CD4-positive, alpha-beta T cell treated with Interleukin-17A for 1 hour (primary cell): ENCODE measurements around the gene TMEM72.
A peak's percentile ranks its signal among the peaks of the same experiment; 100 is the strongest.

Experiments
- DNase-seq: peaks from one replicate; pipeline ENCODE4 v3.0.0-alpha.2; 2020

The TMEM72 gene

DNA sequence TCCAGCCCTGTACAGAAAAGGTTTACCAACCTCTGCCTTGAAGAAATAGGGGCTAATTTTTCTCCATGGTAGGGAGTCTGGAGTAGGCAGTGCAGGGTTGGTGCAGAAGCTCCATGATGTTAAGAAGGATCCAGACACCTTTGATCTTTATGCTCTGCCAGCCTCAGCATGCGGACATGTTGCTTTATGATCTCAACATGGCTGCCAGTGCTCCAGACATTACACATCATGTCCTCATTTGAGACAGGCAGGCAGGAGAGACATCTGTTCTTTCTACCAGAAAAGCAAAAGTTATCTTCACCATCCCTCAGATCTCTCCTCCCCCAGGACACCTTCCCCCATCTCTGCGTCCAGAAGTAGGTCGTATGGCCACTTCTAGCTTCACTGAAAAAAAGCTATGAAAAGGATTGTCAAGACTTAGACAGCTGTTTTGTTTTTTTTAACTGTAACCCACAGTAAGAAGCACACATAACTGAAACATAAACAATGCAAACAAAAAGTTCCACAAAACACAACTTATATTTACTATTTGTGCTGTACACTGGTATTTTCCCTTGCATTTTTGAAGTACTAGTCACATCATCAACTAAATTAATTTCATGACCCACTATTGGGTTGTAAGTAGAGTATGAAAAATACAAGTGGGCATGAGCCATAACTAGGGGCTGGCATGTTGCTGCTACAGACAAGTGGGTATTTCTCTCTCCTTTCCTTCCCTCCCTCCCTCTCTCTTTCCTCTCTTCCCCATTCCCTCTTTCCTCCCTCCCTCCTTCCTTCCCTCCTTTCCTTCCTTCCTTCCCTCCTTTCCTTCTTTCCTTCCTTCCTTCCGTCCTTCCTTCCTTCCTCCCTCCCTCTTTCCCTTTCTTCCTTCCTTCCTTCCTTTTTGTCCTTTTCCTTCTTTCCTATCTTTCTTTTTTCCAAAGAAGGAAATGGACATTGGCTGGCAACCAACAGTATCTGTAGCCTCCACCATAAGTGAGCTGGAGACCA is 45.9 kb downstream of the TMEM72 start:
- DNase-seq: no peak

DNA sequence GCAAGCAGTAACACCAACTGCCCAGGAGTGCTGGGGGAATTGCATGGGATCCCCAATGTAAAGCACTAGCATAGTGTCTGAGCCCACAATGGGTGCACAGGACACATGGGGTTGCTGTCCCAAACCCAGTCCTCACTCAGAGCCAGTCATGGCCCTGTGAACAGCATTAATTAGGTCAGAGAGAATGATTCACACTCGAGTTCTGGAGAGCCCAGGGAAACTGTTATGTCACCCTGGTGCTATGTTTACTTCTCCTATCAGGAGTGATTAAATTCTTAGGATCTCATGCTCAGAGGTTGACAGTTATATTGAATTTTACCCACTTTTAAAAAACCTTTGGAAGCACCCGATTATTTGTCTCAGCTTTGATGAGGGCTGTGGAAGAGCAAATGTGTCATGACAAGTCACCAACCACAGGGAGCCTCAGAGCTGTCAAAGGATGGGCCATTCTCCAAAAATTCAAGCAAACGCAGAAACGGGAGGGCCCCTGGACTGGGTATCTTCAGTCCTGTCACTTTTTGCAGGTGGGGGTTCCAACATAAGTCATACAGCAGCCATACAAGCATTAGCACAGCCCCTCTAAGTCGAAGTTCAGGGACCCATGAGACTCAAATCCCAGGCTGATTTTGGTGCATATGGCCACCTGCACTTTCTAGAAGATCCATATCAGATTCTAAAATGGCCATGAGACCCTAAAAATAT is 47.2 kb downstream of the TMEM72 start:
- DNase-seq: no peak

DNA sequence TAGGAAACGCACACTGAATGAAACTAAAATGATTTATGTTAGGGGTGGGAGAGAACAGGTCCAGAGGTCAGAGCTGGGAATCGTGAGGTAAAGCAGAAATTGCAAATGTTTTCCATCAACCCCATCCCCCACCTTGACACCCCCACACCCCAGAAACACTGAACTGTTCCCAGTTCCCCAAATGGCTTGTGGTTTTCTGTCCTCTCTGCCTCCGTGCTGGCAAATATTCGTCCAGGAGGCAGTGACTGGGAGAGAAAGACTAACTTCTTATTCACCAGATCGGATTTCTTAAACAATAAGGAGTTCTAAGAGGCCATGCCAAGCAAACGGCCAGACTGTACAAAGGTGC is 47.7 kb downstream of the TMEM72 start:
- no peak for DNase-seq

DNA sequence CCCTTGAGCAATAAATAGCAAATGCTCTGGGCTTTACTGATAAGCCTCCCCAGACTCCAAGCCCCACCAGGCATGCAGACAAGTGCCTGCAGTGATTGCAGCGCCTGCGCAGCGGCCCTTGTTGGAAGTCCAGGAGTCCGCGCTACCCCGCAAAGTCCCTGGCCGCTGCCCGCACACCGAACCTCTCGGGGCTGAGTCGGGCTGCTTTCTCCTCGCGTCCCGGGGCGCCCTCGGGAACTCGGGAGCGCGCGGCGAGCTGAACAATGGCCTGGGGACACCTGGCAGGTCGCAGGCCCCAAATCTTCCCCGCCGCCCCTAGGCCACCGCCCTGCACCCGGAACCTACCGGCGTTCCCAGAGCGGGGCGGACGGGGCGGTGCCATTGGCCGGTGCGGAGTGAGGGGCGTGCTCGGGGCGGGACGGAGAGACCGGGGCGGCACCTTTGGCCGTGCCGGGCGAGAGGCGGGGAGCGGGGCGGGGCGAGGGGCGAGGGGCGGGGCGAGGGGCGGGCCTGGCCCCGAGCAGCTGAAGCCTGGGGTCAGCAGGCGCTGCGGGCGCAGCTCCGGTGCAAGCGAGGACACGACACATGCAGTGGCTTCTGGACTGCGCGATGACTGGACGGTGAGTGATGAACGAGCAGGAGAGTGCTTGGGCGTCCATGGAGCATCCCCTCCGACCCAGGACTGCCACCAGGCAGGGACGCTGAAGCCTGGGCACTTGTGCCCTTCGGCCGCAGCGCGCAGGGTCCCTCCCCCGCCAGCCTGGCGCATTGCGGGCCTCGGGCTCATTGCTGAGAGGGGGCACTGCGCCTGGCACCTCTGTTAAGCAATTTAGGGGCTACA is 48.3 kb downstream of the TMEM72 start, which contains the start of gene RASSF4:
Gene RASSF4, plus strand, starts transcription at position 556 of the 841 bp plus-strand sequence. CDS start 10,401 bp downstream, outside the sequence.
- peak; percentile 92 for DNase-seq

DNA sequence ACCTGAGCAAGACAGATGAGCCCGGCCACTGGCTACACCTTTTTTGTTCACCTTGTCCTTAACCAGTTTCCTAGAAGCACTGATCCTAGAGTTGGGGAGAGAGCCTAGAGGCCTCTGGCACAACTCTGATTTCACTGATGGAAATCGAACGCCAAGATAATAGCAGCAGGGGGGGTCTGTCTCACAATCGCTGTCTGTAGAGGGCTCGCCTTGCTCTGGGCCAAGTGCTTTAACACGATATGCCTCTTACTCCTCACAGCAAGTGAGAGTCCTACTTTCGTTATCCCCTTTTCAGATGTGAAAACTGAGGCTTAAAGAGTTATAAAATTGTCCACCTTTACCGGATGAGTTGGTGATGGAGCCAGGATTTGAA is 48.9 kb downstream of the TMEM72 start:
- no peak for DNase-seq

DNA sequence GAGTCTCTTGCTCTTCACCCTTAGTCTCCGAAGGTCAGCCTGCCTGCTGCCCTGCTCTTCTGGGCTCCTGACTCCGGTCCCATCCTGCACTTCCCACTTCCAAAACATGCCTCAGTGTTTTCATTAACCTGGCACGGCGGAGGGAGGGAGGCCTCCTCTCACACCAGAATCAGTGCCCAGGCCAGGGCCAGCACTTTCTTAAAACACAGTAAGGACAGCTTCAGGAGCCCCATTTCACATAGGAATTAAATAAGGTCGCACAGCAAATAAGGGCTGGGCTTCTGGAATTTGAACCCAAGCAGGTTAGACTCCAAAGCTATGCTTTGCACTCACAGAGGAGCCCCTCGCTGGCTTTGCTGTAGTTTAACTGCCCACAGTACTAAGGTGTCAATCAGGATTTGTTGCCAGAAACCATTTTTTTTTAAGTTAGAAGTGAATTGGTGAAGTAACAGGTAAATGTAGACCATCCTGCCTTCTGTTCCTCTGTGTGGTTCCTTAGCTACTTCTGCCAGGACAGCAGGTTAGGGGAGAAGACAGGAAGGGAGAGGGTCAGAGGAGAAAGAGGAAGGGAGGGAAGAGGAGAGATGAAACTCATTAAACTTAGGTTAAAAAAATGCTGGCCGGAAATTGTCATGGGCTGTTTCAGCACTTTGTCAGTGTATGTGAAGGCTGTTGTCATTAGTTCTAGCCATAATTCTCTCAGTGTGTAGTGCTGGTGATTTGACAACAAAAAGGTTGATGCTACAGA is 49.5 kb downstream of the TMEM72 start:
- no peak for DNase-seq

DNA sequence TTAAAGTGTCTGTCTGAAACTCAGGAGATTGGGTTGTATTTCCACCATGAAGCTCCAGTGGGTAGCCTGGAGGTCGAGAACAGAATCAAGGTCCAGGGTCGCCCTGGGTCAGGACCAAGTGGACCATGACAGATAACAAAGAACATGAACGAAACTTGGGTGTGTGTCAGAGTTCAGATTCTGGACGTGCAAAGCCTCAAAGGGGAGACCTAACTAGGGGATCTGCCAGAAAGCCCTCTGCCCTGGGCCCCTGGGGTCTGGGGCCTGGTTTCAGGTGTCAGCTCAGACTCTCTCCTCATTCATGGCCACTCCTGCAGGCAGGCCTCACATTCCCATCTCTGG is 50.1 kb downstream of the TMEM72 start:
- no peak for DNase-seq

DNA sequence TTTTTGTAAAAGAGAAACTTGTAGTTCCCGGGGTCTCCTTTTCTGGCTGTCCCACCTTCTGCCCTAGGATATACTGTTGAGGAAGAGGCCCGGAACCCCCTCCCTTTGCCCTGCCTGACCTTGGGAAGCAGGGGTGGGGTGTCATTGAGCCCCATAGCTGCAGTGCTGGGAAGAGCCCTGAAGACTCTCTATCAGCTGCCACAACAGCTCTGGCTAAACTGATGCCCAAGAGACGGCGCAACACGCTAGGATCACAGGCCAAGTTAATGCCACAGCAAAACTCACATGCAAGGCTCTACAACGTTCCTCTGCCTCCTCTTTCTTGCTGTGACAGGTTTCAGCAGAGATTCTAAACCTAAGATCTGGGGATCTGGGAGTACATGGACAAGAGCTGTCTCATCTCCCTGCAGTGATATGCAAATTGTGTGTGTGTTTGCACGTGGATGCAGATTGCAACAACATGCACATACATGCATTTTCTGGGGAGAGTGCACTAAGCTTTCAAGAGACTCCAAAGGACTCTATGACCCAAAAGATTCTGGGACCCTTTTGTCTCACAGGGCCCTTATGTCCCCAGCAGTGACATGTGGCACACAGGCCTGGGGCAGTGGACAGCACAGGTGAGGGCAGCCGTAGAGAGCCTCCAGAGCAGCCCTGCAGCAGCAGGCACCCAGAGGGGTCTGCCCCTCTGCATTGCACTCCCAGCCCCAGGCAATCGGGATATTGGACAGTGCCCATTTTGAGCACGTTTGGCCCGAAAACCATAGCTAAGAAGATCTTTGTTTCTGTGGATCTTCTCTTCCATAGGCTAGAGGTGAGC is 51.0 kb downstream of the TMEM72 start:
- no peak for DNase-seq

DNA sequence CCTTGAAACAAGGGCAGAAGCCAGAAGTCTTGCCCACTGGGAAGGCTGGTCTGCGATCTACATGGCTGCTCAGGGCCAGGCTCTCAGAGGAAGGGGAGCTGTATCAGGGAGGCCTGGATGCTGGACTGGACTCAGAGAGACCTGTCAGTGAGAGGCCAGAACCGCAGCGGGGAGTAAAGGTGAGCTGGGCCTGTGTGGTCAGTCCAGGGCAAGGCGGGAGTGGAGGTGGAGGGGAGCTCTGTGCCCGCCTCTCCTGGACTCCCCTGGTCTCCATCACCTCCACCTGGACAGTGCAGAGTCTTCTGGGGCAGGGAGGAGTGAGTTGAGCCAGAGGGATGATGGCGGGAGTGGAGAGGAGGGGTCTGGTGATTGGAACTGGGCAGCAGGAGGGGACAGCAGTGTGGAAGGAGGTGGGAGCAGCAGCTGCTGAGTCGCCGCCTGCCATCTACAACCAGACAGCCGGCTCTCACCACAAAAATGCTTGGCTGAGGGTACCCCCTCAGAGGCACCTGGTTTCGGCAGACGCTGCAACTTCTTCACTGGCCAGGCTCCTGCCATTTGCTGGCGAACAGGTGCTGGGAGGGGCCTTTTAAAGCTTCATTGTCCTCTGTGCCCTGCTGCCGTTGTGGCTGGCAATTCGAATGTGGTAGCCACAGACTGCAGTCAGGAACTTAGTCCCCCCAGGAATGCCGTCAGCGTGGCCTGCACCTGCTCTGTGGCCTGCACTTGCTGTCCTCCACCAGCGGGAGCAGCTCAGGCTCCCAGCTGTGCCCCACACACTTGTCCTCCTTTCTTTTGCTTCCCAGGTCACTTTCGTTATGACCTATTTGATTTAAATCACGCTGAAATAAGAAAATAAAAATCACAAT is 52.0 kb downstream of the TMEM72 start:
- no peak for DNase-seq

DNA sequence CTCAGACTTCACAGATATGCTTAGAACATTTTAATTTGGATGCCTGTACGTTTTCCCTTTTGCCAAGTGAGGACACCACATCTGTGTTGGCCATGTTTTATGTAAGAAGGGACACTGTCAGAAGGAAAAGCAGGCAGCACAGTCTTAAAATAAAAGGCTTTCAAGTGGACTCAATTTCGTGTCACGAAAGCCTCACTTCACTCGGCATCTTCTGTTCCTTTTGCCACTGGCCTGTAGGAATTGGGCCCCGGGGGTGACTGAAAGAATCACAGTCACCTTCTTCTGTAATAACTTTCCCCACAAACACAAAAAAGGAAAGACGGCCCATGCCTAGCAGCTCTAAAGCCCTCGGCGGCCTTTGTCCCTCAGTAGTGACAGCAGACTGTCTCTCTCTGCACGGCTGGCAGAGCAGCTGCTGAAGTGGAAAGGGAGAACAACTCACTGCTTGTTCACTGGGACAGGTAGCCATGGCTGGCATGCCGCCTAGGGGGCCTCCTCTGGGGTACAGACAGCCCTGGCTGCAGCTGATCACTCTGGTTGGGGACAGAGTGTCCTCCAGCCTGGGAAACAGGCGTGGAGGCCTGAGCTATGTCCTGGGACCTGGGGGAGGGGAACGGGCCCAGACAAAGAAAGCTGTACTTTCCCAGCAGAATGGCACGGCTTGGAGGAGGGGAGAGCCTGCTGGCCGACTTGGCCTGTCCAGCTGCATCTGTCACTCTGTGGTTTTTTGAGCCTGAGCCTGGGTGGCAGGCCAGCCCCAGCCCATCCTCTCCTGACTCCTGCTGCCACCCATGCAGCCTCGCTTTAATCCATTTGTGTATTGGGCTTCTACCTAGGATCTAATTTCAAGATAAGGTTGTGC is 52.9 kb downstream of the TMEM72 start:
- DNase-seq: no peak

DNA sequence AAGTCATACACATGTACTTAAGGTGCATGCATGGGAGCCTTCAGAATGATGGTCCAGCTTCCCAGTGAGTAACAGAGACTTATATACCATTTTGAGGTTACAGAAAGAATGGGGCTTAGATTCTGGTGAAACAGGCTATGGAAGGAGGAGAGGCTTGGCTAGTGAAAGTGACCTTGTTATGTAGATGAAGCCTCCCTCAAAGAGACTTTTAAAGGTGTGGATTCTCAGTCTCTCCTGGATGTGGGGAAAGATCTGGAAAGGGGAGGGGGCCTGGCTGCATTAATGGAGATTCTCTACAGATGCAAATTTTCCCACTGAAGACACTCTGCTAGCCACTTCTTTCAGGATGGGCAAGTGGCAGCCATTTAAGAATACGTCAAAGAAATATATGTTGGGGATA is 54.0 kb downstream of the TMEM72 start:
- no peak for DNase-seq

DNA sequence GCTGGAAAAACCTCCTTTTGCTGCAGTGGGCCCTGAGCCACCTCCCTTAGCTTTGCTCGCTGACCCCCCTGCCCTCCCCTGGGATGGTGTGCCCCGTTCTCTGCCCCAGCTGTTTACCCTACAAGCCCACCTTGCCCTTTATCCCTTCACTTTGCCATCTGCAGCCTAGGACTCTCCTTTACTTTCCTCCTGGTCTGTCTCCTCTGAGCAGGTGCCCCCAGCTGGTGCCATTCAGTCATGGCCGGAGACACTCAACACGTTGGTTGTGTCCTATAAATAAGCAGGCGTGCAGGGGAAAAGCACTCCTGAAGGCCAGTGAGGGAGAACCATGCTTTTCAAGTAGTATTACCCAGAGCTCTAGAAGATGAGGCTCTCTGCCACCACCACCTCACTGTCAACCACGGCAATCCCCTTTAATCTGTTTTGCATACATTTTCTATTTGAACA is 54.5 kb downstream of the TMEM72 start:
- DNase-seq: no peak

DNA sequence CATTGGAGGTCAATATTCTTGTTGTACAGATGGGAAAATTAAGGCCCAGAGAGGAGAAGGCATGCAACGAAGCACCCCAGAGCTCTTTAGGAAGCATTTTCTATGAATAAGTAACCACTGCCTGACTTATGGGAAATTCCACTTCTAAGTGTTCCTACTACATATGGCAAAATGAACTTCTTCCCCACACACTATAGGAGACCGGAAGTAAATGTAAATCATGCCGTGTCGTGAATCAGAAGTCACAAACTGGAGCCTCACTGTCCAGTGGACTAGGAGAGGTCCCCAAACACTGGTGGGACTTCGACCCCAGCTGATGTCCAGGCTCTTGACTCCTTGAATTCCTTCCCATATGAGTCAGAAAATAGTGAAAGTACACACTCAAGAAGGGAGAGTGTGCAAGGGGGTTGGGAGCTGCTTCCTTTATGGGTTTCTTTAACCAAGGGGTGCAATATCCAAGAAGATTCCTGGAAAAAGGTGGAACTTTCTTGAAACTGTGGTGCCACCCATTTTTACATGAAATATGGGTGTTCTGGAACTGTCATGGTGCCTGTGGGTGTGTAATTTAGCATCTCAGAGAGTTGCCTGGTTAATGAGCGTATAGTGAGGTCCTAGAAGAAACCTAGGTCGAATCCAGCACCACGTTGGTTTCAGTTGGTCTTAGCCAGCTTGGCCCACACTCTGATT is 55.1 kb downstream of the TMEM72 start:
- DNase-seq: no peak

DNA sequence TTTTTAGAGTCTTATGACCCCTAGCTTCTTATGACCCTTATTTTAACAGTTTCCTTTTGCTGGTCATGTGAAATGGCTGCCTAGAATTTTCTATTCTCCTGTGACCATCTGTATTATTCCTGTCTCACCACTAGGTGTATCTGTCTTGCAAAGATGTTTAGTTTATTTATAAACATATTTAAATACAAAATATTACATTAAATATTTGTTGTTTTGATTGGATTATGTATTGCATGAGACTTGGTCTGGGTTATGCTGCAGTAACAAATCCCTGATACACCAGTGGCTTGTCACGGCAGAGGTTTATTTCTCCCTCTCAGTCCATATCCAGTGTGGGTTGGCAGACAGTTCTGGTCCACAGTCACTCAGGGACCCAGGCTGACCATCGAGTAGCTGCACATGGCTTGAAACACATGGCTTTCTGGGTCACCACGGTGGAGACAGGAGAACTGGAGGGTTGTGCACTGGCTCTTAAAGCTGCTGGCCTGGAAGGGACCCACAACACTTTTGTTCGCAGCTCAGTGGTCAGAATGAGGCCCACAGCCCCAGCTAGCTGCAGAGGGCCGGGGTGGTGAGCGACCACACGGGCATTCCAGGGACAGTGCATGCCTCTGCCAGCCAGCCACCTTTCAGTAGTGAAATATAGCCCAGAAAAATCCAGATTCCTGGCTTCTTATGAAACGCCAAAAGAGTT is 55.8 kb downstream of the TMEM72 start:
- DNase-seq: no peak

DNA sequence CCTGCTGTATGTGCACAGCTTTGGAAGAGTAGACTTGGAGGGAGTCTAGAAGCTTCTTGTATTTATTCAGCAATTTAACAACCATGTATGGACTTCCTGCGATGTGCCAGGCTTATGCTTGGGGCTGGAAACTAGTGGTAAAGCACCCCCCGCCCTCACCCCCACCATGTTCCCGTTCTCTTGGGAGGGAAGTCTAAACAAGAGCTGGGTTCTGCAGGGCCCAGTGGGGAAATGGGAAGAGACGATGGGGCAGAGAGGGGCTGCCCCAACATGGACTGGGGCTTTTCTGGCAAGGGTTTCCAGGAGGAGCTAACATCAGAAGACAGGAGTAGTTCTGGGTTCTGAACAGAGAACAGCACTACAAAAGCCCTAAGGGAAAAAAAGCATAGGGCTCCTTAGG is 56.5 kb downstream of the TMEM72 start:
- no peak for DNase-seq

DNA sequence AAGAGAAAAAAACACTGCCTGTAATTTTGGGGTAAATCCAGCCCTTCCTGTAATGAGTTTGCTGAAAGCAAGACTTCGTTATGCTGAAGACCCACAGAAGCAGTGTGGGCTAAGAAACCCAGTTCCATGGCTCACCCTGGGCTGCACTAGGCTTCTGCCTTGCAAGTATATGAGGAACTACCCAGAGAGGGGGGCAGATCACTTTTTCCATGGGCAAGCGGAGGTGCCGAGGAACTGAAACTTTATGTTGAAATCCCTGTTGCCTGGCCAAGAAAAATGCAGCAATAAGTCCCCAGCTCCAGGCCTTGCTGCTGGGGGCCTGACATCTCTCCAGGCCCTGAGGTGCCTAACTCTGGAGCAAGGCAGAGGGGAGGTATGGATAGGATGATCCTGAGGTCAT is 57.0 kb downstream of the TMEM72 start:
- DNase-seq: peak; percentile 19

DNA sequence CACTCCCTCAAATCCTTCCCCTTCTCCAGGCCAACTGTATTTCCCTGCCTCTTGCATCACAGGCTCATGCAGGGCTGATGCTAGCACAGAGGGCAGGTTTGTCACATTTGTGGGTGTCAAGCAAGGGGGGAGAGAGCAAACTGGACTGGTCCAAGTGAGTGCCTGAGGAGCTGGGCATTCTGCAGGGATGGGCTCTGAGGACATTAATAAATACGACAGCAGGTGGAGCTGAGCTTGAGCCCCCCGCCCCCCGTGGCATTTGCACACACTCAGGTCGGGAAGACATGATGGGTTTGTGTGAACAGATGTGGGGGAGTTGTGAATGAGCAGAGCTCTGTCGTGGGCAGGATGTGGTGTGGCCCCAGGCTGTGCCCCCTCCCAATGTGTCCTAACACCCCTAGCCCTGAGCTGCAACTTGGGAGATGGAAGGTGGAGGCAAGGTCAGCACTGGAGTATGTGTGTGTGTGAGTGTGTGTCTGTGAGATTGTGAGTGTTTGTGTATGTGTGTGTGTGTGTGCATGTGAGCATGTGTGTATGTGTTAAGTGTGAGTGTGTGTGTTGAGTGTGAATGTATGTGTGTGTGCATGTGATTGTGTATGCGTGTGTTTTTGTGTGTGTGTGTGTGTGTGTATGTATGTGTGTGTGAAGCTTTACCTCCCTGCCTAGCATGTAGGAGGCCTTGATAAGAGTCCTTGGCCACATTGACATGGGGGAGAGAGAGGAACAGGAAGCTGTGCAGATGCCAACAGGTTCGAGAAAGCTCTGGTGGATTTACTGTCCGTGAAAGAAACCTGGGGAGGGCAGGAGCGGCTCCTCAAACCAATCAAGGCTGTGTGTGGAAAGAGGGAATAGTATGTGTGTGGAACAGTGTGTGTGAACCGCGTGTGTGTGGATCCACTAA is 57.6 kb downstream of the TMEM72 start:
- peak; percentile 50 for DNase-seq
